NK-92 (cell line): ENCODE results near the gene LTBP3.

Source experiments
- DNase-seq: peaks from one replicate; lab custom pipeline; 2025; ENCODE audit not compliant: unreplicated experiment; lab: John Stamatoyannopoulos, UW

Gene LTBP3

GRCh38 chr11:65586247-65586630 lies 28.1 kb upstream of the LTBP3 start:
- no peak for DNase-seq

- DNase-seq = no peak
These were observed 27.5 kb upstream of the LTBP3 start for GRCh38 chr11:65585396-65586246.

GRCh38 chr11:65584723-65585171 lies 26.6 kb upstream of the LTBP3 start:
- DNase-seq = no peak

GRCh38 chr11:65584106-65584505 lies 25.9 kb upstream of the LTBP3 start:
- no peak for DNase-seq

- no peak for DNase-seq
These were observed 25.4 kb upstream of the LTBP3 start for GRCh38 chr11:65583589-65583988.

GRCh38 chr11:65581928-65582327 lies 23.8 kb upstream of the LTBP3 start:
- no peak for DNase-seq

GRCh38 chr11:65580756-65581155 lies 22.6 kb upstream of the LTBP3 start:
- DNase-seq = no peak

GRCh38 chr11:65580031-65580692 lies 22.0 kb upstream of the LTBP3 start:
- no peak for DNase-seq

GRCh38 chr11:65579291-65579690 lies 21.1 kb upstream of the LTBP3 start:
- DNase-seq = no peak

GRCh38 chr11:65578667-65579066 lies 20.5 kb upstream of the LTBP3 start:
- no peak for DNase-seq

- no peak for DNase-seq
These were observed 20.0 kb upstream of the LTBP3 start for GRCh38 chr11:65578134-65578533.

GRCh38 chr11:65577756-65578109 lies 19.6 kb upstream of the LTBP3 start:
- no peak for DNase-seq

GRCh38 chr11:65576867-65577755 lies 19.0 kb upstream of the LTBP3 start:
- DNase-seq = no peak

GRCh38 chr11:65576232-65576866 lies 18.2 kb upstream of the LTBP3 start:
- DNase-seq = no peak

- DNase-seq = no peak
These were observed 17.5 kb upstream of the LTBP3 start, which contains the start of gene EHBP1L1 for GRCh38 chr11:65575568-65576231. Gene EHBP1L1 (plus strand): TSS chr11:65576053. CDS start chr11:65576303, 250 bp downstream.

GRCh38 chr11:65574811-65575567 lies 16.8 kb upstream of the LTBP3 start:
- no peak for DNase-seq

- no peak for DNase-seq
These were observed 16.1 kb upstream of the LTBP3 start for GRCh38 chr11:65574109-65574810.

GRCh38 chr11:65573391-65574079 lies 15.4 kb upstream of the LTBP3 start:
- DNase-seq = no peak
